Testis (tissue), 2 donors: ENCODE data around the gene PPP1R37.

Source experiments
- POLR2A ChIP-seq: fragments of 450-650 bp; IDR thresholded peaks from one replicate; pipeline ENCODE4 v1.6.1; 2017; ENCODE audit warnings: antibody characterized with exemption, mild to moderate bottlenecking, moderate library complexity
- TF ChIP-seq, protein P1 (sequence below), 3 experiments: fragments of 450-650 bp in 2 of 3; fragments of 200-600 bp in 1 of 3; sonication (generic) in 1 of 3; IDR thresholded peaks; one replicate each; pipeline ENCODE4 v1.5.1; 2016 to 2019; ENCODE audit warnings: antibody characterized with exemption in 3 of 3, mild to moderate bottlenecking in 2 of 3, moderate library complexity in 1 of 3

DNA sequence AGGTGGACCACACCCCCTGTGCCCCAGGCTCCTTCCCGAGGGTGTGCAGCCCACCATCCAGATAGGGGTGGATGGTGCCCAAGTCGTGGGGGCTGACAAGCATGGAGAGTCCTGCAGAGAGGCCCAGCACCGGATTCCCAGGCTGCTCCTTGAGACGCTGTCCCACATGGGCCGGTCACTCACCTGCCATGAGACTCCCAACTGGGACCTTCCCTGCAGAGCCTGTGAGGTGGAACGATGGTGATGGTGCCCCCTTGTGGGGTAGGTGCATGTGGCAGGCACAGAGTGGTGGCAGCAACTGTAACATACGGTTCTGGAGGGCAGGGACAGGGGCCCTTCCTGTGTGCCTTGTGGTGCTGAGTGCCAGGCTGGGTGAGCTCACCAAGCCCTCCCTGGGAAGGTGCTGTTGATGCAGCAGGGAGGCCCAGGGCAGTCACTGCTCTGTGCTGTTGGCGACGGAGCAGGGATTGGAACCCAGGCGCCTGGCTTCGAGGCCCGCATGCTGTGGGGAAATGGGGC, 33.1 kb downstream of the PPP1R37 start:
- TF ChIP-seq, protein P1, sequence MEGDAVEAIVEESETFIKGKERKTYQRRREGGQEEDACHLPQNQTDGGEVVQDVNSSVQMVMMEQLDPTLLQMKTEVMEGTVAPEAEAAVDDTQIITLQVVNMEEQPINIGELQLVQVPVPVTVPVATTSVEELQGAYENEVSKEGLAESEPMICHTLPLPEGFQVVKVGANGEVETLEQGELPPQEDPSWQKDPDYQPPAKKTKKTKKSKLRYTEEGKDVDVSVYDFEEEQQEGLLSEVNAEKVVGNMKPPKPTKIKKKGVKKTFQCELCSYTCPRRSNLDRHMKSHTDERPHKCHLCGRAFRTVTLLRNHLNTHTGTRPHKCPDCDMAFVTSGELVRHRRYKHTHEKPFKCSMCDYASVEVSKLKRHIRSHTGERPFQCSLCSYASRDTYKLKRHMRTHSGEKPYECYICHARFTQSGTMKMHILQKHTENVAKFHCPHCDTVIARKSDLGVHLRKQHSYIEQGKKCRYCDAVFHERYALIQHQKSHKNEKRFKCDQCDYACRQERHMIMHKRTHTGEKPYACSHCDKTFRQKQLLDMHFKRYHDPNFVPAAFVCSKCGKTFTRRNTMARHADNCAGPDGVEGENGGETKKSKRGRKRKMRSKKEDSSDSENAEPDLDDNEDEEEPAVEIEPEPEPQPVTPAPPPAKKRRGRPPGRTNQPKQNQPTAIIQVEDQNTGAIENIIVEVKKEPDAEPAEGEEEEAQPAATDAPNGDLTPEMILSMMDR (IDR thresholded peaks at IDR 0.05) = peak in 2 of 3 experiments; percentile 42 to 57
- no peak for TF ChIP-seq POLR2A
